ENCODE results near the gene HSD3B2.
"Not testable (repeated sequence)": the region's sequence is repeated elsewhere in the genome, so short reads cannot be mapped to it uniquely, and the experiment has no call there.

Gene HSD3B2

DNA sequence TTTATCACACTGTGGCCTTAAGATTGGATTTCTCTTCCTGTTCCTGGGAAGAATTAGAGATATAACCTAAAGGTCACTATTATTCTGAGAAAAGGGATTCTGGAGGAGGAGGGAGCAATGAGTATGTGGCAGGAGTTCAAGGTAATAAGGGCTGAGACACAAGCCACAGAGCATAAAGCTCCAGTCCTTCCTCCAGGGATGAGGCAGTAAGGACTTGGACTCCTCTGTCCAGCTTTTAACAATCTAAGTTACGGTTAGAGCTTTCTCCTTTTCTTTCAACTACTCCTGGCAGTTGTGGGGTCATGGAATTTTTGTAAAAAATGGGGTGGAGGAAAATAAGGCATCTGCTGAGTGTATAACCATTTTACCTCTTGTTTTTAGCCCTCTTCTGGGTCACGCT is at the start of gene HSD3B2:
Gene HSD3B2, plus strand, starts transcription at position 201 of the 400 bp plus-strand sequence. CDS start 270 bp downstream, outside the sequence.
- no peak for DNase-seq

DNA sequence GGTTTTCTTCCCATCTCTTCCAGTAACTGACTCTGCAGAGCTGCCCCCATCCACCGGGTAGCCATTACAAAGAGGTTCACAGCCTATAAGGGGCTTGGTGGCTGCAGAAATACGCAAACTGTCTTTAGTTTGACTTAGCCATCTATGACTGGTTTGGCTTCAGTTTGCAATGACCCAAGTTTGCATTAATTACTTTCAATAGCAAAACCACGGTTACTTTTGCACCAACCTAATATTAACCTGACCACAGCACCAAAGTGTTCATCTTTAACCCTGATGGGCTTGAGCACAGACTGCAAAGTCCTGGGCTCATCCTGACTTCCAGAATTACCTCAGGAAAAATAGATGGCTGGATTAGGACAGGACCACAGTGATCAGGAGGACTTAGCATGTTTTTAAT is 48.5 kb upstream of the HSD3B2 start:
- no peak for DNase-seq

DNA sequence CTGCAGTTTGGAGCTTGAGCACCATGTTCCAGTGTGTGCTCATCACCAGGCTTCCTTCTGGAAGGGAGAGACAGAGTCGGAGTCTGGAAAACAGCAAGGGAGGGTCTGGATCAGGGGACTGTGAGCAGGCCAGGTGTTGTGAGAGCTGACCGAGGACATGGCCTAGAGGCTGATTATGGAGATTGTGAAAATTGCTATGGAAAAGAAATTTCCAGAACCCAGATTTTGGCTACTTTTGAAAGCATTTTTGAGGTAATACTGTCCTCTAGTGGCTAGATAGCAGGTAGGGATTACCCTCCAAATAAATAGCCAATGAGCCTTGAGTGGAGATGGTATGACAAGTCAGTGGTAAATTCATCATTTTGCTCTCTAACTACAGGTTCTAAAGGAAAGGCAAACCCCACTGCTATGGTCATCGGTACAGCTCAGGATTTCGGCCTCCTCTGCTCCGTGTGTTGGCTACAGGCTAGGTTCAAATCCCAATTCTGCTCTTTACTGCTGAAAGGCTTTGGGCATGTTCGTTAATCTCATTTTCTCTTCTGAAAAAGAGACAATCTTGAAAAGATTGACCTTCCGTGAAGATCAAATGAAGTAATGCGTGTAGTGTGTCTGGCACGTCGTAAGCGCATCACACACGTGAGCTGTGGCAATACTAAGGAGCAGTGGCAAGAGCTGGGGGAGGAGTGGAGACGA is 47.4 kb upstream of the HSD3B2 start:
- DNase-seq, result no peak

DNA sequence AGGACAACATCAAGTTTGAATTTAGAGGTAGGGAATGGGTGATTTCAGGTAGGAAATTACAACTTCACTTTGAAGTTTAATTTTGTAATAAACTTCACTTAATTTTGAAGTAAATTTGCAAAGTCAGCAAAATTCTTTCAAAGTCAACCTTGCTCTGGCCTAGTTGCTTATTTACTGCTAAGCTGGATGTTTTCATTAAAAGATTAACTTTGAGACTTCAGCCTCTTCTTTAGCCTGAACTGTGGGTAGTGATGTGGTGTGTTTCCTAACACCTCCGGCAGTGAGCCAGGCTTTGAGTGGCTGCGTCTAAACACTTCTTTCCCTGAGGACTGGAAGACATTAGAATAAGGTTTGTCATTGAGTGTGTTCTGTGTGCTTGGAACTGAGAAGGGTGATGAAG is 46.4 kb upstream of the HSD3B2 start, which contains the start of gene HAO2:
Gene HAO2, plus strand, starts transcription at position 232 of the 400 bp plus-strand sequence. CDS start 12,301 bp downstream, outside the sequence.
- no peak for DNase-seq

DNA sequence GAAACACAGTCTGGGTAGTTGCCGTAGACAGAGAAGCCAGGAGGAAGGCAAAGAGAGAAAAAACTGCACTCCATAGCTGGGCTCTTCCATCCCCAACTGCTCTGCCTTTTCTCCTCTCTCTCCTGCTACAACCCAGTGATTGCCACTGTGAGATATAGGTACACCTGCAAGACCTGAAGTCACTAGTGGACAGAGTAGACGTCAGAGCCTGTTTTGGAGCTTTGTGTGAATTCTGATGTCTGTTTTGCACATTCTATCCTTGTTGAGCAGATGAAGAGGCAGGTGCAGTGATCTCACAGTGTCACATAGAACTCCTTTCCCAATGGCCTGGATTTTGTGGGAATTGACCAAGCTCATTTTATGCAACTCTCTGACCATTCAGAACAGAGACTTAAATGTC is 44.2 kb upstream of the HSD3B2 start:
- no peak for DNase-seq

DNA sequence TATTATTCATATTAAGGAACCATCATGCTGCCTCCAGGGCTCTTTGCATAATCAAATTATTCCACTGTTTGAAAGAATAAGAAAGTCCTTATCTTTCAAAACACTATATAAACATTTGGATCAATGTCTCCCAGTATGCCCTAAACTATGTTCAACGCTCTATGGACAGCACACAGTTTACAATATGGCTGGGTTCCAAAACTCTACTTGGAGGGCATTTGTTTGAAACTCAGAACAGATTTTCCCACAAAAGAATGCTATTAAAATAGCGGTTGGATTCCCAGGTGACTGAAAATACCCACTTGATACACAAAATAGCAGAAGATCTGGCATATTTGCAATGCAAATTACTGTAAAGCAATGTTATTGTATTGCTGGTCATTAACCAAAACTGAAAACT is 43.1 kb upstream of the HSD3B2 start:
- DNase-seq, result no peak

DNA sequence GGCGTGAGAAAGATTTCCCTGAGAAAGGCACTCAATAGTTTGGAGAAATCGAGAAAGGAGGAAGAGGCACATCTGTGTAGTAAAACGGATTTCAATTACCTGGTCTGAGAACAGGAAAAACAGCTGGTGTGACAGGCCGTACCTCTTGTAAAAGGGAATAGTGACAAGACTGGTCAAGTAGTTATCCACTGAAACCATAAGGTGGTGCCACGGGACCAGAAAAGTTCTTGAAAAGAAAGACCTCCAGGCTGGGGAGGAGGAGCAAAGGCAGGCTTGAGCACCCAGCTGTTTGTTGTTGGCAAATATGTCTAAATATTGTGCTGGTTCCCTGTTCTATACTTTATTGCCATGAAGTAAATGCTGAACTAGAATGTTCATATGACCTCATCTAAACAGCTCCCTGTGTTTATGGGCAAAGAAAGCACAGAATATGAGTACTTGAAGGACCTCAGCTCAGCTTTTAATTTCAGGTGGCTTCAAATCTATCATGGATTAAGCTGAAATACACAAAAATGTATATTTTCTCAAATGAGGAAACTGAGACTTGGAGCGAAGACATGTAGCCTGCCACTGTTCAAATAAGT is 42.4 kb upstream of the HSD3B2 start:
- no peak for DNase-seq

DNA sequence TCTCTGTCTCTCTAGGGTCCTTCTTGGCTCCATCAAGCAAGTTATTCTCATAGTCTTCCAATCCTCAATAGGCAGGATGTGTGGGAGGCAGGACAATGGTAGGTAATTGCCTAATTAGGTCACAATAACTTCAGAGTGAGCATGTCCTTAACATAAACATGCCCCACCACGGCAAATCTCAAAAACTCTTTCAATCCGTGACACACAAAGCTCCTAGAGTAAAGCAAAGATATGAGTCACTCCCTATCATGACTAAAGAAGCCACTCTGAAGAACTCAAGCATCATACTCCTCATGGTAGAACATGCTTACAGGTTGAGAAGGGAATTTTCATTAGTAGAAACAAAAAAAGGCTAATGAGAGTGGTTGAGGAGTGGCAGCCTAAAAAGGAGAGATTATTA is 41.5 kb upstream of the HSD3B2 start:
- no peak for DNase-seq

DNA sequence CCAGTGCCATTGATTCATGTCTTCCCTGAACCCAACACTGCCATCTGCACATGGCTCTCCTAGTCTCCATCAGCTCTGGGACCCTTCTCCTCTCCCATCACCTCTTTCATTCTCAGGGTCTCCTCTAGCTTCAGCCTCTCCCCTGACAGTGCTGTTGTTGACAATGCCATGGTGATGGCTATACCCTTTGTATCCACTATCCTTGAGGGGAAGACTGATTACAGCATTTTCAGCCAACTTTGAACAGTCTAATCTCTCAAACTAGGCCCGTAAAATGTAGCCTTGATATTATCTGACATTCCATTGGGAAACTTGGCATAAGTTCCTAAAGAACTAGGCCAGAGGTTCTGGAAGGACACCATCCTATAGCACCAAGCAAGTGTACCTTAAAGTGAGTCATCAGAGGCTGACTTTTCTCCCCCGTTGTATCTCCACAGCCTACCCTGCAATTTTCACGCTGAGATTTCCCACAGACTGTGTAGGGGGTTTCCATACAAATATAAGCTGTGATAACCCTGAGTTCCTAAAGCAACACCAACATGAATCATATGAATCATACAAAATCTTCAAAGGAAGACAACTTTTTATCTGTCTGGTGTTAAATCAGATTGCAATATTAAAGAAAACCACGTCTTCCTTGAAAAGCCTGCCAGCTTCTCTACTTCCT is 40.6 kb upstream of the HSD3B2 start:
- no peak for DNase-seq

DNA sequence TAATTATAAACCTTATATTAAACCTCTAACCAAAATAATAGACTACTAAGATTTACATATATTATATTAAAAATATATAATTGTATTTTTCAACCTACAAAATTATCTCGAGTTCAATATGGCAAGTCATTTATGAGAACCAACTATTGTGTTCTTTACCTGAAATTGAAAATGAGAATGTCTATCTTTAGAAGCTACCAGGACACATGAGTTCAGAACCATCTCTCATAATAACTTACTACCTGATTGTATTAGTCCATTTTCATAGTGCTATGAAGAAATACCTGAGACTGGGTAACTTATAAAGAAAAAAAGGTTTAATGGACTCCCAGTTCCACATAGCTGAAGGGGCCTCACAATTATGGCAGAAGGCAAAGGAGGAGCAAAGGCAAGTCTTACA is 39.6 kb upstream of the HSD3B2 start:
- DNase-seq, result no peak

DNA sequence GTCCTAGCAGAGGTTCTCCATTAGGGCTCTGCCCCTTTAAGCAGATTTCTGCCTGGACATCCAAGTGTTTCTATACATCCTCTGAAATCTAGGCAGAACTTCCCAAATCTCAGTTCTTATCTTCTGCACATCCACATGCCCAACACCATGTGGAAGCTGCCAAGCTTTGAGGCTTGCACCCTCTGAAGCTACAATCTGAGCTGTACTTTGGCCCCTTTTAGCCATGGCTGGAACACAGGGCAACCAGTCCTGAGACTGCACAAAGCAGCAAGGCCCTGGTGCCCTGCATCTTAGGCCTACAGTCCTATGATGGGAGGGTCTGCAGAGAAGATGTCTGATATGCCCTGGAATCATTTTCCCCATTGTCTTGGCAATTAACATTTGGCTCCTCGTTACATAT is 38.4 kb upstream of the HSD3B2 start:
- DNase-seq, result no peak

DNA sequence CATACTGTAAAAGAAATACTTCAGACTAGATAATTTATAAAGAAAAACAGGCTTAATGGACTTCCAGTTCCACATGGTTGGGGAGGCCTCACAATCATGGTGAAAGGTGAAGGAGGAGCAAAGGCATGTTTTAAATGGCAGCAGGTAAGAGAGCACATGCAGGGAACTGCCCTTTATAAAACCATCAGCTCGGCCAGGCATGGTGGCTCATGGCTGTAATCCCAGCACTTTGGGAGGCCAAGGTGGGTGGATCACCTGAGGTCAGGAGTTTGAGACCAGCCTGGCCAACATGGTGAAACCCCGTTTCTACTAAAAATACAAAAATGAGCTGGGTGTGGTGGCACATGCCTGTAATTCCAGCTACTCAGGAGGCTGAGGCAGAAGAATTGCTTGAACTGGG is 37.4 kb upstream of the HSD3B2 start:
- not testable (repeated sequence) for DNase-seq

DNA sequence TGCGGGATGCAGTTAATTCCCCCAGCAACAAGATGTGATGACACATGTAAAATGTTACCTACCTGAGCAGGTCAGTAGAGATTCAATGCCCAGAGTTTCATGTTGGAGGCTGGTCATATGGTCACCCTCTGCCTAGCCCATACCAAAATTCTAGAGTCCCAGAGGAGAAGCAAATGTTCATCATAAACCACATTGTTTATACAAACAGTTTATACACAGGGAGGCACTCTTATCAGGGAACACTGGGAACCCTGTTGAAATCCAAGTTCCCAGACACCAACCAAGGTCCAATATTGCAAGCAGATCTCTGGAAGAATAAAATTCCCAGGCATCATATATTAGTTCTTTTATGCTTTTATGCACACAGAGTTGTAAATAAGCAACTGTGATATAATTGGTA is 35.8 kb upstream of the HSD3B2 start:
- DNase-seq, result no peak

DNA sequence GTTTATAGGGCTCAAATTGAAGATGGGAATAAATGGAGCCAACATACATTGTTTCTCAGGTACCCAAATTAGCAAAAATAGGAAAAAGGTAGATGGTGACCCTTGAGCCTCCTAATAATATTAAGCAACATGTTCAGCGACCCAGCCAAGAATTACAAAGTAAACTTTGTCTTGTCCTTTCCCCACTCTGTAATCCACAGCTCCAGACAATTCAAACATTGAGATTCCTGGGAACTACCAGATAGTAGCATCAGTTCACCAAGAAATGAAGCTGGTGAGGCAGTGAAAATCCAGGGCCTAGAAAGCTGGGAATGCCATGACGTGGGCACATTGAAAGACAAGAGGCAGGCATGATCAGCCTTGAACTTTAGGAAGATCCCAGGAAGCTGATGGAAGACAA is 34.6 kb upstream of the HSD3B2 start:
- no peak for DNase-seq

DNA sequence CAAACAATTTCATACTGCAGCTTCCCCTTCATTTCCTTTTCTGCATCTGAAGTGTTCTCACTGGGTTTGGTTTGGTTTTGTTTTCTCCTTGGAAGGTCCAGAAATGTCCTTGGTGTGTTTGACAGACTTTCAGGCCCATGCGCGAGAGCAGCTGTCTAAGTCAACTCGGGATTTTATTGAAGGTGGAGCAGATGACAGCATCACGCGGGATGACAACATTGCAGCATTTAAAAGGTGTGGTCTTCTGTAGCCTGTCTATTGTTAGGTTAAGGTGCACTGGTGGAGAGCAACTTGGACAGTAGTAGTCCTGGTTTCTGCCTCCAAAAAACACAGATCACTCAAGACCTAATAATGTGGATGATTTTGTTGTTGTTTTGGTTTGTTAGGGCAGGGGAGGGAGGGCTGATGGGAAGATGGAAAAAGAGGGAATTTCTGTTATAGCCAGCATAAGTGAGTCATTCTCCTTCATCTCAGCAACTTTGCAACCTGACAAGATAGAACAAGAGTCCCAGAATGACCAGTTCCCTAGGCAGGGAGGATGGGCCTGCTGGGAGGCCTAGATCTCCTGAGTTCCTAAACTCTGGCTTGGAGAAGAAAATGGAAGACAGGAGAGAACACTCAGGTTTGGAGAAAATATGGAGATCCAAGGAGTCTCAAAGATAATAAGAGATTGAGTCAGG is 33.8 kb upstream of the HSD3B2 start:
- no peak for DNase-seq

DNA sequence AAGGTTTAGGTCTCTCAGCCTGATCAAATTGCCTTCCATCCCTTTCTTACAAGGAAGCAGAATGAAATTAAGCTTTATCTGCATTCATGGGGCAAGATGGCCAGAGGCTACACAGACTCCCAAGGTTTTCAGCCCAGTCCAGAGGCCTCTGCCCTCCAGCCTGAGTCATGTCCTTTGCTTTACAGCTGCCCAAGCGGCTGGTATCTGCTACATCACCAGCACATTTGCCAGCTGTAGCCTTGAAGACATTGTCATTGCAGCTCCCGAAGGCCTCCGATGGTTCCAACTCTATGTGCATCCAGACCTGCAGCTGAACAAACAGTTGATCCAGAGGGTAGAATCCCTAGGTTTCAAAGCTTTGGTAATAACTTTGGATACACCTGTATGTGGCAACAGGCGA is 30.4 kb upstream of the HSD3B2 start:
- no peak for DNase-seq

DNA sequence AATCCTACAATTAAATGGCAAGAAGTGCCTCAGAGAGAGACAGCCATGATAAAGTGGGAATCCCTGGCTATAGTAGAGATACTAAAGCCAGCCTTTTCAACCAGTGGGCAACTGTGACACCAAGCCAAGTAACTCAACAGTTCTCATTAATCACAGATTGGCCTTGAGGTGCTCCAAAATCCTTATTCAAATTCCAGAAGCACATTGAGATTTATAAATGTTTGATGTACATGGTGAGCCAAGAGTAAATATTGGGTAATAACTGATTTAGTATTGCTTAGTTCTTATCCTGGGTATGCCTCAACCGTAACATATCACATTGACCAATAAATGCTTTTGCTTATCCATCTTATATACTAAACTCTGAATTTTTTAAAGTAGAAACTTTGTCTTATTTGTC is 29.3 kb upstream of the HSD3B2 start:
- DNase-seq, result no peak

DNA sequence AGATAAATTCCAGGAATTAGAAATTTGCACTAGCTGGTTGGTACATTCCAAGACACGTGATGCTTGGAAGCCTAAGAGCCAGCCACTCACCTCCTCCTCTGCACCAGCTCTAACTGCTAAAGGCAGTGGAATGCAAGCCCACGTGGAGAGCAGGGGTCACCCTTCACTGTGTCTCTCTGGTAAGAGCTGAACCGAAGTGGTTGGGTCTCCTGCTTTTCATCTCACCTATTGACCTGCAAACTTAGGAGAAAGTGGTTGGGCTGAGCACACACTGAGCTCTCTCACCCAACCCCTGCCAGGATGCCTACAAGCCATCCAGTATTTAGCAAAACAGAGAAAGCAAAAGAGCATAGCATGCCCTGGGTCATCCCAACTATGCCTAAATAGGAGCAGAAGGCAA is 27.1 kb upstream of the HSD3B2 start:
- DNase-seq, result no peak

DNA sequence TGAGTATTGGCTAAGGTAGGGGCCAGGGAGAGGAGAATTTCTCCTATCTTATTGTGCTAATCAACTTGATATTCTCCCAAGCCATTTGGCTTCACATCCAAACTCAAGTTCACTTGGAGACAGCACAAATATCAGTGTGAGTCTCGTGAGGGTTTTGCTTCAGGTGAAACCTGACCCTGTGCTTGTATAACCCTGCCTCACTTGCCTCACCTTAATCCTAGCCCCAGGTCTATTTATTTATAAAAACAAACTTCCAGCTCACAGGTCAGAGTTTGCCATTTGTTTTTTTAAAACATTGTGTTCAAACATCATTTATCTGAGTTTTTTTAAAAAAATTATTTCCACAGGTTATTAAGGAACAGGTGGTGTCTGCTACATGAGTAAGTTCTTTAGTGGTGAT is 26.5 kb upstream of the HSD3B2 start:
- DNase-seq, result no peak

DNA sequence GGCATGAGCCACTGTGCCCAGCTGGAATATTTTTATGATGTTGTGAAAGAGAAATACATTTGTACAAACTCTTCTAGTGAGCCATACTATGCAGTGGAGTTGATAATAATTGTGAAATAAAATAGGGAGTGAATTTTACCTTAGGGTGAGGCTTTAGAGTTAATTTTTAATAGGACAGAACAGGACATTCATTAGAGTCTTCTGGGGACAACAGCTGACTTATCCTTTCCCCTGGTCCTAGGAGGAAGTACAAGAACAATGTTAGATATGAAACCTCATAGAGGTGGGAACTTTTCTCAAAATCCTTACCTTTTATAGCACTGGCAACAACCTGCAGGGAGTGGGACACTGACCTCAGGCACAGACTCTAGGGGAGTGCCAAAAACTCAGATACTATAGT is 24.4 kb upstream of the HSD3B2 start:
- DNase-seq, result no peak

DNA sequence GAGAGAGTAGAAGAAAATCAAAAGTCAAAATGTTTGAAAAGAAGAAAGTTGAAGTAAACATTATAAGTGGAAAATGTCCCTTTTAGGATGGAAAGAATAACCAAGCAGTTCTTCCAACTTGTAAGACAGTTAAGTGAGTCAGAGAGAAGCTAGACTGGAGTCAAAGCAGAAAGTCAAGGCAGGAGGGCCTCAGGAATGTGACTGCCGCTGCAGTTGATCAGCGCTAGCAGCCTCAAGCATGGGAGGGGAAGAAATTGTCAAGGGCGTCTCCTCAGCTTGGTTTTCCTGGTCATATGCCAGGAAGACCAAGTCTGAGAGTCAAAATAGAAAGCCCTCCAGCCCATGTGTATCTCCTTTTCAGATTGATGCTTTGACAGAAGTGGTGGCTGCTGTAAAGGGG is 23.2 kb upstream of the HSD3B2 start:
- DNase-seq, result no peak

DNA sequence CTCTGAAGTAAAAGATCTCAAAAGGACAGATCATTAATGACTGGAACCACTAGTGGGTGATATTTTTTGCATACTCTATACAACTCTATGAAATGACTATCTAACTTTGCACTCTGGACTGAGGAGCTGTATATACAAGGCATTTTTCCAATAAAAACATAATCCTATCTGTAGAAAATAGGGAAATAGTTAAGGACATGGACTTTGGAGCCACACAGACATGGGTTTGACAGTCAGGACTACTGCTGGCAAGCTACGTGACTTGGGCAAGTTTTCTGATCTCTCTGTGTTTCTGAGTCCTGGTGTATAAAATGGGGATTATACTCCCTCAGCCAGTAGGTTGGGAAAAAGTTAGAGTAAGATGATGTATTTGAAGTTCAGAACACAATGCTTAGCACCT is 20.9 kb upstream of the HSD3B2 start:
- DNase-seq, result no peak

DNA sequence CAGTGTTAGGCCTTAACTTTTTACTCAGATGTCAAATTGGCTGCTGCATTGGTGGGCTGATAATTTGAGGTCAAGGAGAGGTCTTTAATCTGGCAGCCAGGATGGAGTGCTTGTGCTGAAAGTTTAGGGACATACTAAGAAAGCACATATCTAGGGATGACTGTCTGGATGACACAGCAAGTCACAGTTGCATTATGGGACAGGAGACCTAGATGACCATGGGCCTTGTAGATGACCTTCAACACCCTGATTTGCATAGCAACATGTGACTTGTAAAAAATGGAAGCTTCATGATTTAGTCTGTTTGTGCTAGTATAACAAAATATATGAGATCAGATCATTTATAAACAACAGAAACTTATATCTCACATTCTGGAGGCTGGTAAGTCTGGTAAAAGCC is 18.0 kb upstream of the HSD3B2 start:
- DNase-seq, result no peak

DNA sequence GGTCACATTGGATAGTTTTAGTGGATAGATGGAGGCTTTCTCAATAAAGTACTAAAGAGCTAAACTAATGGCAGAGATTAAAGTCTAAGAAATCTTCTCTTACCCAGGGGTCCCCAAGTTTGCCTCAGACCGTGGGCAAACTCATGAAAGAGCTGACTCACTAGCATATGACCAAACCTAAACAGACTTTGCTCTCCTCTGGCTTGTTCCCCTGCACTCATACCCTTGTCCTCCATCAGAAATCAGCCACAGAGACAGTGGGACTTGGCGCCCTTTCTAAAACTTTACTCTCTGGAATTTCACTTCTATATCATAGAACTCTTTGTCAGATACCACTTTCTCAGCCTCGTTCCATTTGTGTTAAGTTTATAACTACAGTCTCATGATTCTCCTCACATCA is 17.0 kb upstream of the HSD3B2 start:
- no peak for DNase-seq
